RWPE1 (cell line): ENCODE results near the gene MSGN1.

ENCODE experiments used
- CTCF ChIA-PET: fragments of 350-600 bp; sonication (Branson Sonifier 250); formaldehyde crosslinking; extraction: SDS; loops from one replicate; lab custom pipeline; 2021; lab: Yijun Ruan, JAX
- POLR2A ChIA-PET: fragments of 400-600 bp; formaldehyde crosslinking; extraction: SDS; loops from one replicate; lab custom pipeline; 2020; ENCODE audit warnings: antibody characterized with exemption; ENCODE audit not compliant: low non-redundant PET; lab: Yijun Ruan, JAX
- DNase-seq: peaks from one replicate; pipeline ENCODE4 v3.0.0; 2012; ENCODE audit warnings: low spot score
- H3K27ac ChIP-seq: fragments of 450-650 bp; 2 replicates; pipeline ENCODE4 v1.5.1; 2017
- CTCF ChIP-seq: fragments of 450-650 bp; conservative IDR thresholded peaks from 2 replicates; pipeline ENCODE4 v1.5.1; 2017; ENCODE audit warnings: low read depth, mild to moderate bottlenecking

Gene MSGN1

DNA sequence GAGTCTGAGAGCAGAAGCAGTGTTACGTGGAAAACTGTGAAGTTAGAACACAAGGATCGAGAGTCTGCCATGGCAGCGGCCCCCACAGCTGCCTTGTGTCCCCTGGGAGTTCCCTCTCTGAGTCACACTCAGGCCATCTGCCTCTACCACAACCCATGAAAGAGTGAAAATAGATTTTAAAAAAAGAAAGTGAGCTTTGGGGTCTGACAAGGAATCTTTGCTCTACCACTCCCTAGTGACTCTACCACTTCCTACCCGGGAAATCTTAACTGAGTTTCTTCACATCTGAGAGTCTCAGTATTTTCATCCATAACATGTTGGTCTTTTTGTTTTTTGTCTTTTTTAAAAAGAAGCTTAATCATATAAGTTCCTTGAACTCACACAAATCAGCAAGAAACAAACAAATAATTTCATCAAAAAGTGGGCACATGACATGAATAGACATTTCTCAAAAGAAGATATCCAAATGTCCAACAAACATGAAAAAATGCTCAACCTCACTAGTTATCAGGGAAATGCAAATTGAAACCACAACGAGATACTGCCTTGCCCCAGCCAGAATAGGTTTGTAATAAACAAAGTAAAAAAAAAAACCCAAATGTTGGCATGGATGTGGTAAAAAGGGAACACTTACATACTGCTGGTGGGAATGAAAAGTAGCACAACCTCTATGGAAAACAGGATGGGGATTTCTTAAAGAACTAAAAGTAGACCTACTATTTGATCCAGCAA is 2.4 kb upstream of the MSGN1 start:
- ChIA-PET POLR2A (no interaction called here), CTCF (interaction anchor here (1.6 kb wide), 1 partner anchor 17 kb away, joined by 8 read pairs; no protein-coding TSS in a partner anchor)
- no peak for DNase-seq
- peak overlapping the region; percentile 94 for H3K27ac ChIP-seq
- no peak for TF ChIP-seq CTCF

DNA sequence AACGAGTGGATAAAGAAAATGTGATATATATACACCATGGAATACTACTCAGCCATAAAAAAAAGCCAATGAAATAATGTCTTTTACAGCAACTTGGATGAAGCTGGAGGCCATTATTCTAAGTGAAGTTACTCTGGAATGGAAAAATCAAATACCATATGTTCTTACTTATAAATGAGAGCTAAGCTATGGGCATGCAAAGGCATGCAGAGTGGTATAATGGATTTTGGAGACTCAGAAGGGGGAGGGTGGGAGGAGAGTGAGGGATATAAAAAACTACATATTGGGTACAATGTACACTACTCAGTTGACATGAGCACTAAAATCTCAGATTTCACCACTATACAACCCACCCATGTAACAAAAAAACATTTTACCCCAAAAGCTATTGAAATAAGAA is 1.7 kb upstream of the MSGN1 start:
- ChIA-PET POLR2A (no interaction called here), CTCF (no interaction called here)
- no peak for TF ChIP-seq CTCF
- DNase-seq: no peak
- H3K27ac ChIP-seq: no peak overlapping the region

DNA sequence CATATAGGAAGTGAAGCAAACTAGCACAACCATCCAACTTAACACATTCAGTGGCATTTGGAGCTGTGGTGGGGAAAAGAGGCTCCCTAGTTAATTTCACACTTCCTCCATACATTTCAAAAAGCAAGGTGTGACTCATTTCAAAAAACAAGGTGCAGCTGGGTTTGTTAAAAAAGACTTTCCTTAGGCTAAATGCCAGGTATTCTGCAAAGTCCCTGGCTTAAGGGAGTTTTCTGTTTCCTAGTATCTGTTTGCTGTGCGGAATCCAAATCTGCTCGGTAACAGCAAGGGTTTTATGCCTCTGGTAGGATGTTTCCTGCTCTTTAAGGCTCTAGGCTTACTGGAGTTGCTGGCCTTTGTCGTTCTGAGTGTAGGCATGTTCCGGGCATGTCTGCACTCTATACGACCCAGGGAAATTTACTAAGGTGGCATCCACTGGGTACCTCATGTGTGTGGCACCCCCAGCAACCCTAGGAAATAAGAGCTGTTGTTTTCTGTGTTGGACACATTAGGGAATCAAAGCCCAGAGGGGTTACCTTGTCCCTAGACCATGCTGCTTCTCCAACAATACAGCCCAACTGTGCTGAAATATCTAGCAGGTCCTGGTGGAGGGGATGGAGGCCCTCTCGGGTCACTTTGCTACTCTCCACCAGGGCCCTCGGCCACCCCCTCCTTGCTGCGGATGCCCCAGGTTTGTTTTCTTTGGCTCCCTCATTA is 634 bp upstream of the MSGN1 start:
- peak overlapping the region; percentile 100 for H3K27ac ChIP-seq
- ChIA-PET CTCF (no interaction called here), POLR2A (no interaction called here)
- DNase-seq: peak; percentile 71
- no peak for TF ChIP-seq CTCF

GRCh38 chr2:17818235-17818815 is 2.1 kb downstream of the MSGN1 start:
- DNase-seq: no peak
- no peak overlapping the region for H3K27ac ChIP-seq
- CTCF ChIA-PET: interaction anchor here (0.6 kb wide), 1 partner anchor 217 kb away, joined by 3 read pairs; no protein-coding TSS in a partner anchor
- POLR2A ChIA-PET: no interaction called here
- TF ChIP-seq CTCF: no peak

GRCh38 chr2:17821080-17821479 is 4.8 kb downstream of the MSGN1 start:
- DNase-seq: no peak
- H3K27ac ChIP-seq: no peak overlapping the region
- CTCF ChIA-PET: interaction anchor here (0.6 to 1.3 kb wide), 3 partner anchors 9 to 98 kb away, joined by 3 to 5 read pairs (median 4); no protein-coding TSS in a partner anchor
- POLR2A ChIA-PET: no interaction called here
- no peak for TF ChIP-seq CTCF
